Inferior parietal cortex (tissue), 1 donor: Measurements from ENCODE around the gene HOTAIR.

Experiments used
- DNase-seq: peaks from one replicate; pipeline ENCODE4 v3.0.0-alpha.2; 2016; ENCODE audit errors: extremely low spot score

Gene HOTAIR

GRCh38 chr12:53948650-53949593 lies 25.8 kb downstream of the HOTAIR start:
- peak; percentile 9 for DNase-seq

GRCh38 chr12:53947743-53948142 lies 27.0 kb downstream of the HOTAIR start:
- DNase-seq: no peak

GRCh38 chr12:53944907-53945847 lies 29.6 kb downstream of the HOTAIR start:
- no peak for DNase-seq

- no peak for DNase-seq
Measured at GRCh38 chr12:53944209-53944608, 30.5 kb downstream of the HOTAIR start.

GRCh38 chr12:53942467-53942997 lies 32.2 kb downstream of the HOTAIR start:
- no peak for DNase-seq

GRCh38 chr12:53941750-53942149 lies 33.0 kb downstream of the HOTAIR start:
- DNase-seq: no peak

- no peak for DNase-seq
Measured at GRCh38 chr12:53941187-53941586, 33.6 kb downstream of the HOTAIR start.

- no peak for DNase-seq
Measured at GRCh38 chr12:53940443-53941014, 34.2 kb downstream of the HOTAIR start.

- DNase-seq: no peak
Measured at GRCh38 chr12:53939141-53940108, 35.3 kb downstream of the HOTAIR start.

- DNase-seq: peak; percentile 4
Measured at GRCh38 chr12:53938326-53939140, 36.2 kb downstream of the HOTAIR start, which contains the start of gene HOXC13. Gene HOXC13 (plus strand): TSS chr12:53938831. CDS start chr12:53938907, 76 bp downstream.

- no peak for DNase-seq
Measured at GRCh38 chr12:53937596-53938325, 37.0 kb downstream of the HOTAIR start.

GRCh38 chr12:53937099-53937498 lies 37.7 kb downstream of the HOTAIR start:
- DNase-seq: no peak

- DNase-seq: no peak
Measured at GRCh38 chr12:53935383-53936341, 39.1 kb downstream of the HOTAIR start.

- DNase-seq: no peak
Measured at GRCh38 chr12:53932915-53933314, 41.8 kb downstream of the HOTAIR start.

- DNase-seq: no peak
Measured at GRCh38 chr12:53931844-53932581, 42.7 kb downstream of the HOTAIR start.

GRCh38 chr12:53930591-53931255 lies 44.0 kb downstream of the HOTAIR start:
- no peak for DNase-seq
